ENCODE data around the gene MFSD12. TPM values are rescaled to one million over a fixed set of nuclear protein-coding genes. Genes with fewer than 3 reads are reported as not detected.

MFSD12 gene
- total RNA-seq, 1 experiment from 2014 or later = 131 TPM

GRCh38 chr19:3601021-3601420 lies 43.6 kb upstream of the MFSD12 start (continued):
- TF ChIP-seq ZNF274 (IDR thresholded peaks at IDR 0.05; ENCODE audit: low read depth, low read length) (no peak), JUND (IDR thresholded peaks at IDR 0.05) (no peak), EGR1 (IDR thresholded peaks at IDR 0.05; ENCODE audit: low read depth) (no peak), YY1 (IDR thresholded peaks at IDR 0.05; ENCODE audit: extremely low read depth, insufficient replicate concordance, low read depth, low read length) (no peak), CBX3 (IDR thresholded peaks at IDR 0.05; ENCODE audit: low read depth) (no peak), ZFX (IDR thresholded peaks at IDR 0.05) (no peak), FOSL1 (IDR thresholded peaks at IDR 0.05; ENCODE audit: low read depth) (no peak)

GRCh38 chr19:3599776-3600187 lies 42.4 kb upstream of the MFSD12 start:
- Histone ChIP-seq H3K9me3 (ENCODE audit: control insufficient read depth in 1 of 2, insufficient read depth in 1 of 2, low read depth in 1 of 2, low read length in 2 of 2) (no peaks in the 10 kb centered on the region), H3K36me3 (ENCODE audit: control insufficient read depth in 1 of 2, insufficient read depth in 2 of 2, low read length in 2 of 2) (no peaks in the 10 kb centered on the region), H3K27ac (ENCODE audit: low read depth, low read length) (no peak overlapping the region), H3K4me2 (ENCODE audit: low read length) (no peak overlapping the region), H4K20me1 (ENCODE audit: insufficient read depth) (no peaks in the 10 kb centered on the region), H3K9ac (ENCODE audit: low read length) (no peak overlapping the region), H3K79me2 (ENCODE audit: insufficient read depth, low read length) (no peaks in the 10 kb centered on the region), H2AFZ (ENCODE audit: low read depth, low read length, poor library complexity, severe bottlenecking) (no peak overlapping the region), H3K4me3 (replicated peaks in 1 of 2; ENCODE audit: low read depth in 1 of 2, low read length in 2 of 2) (no peak overlapping the region), H3K27me3 (ENCODE audit: insufficient read depth, low read length) (no peaks in the 10 kb centered on the region), H3K4me1 (ENCODE audit: control insufficient read depth in 1 of 2, insufficient read depth in 2 of 2, low read length in 2 of 2) (no peaks in the 10 kb centered on the region), H3K9me2 (ENCODE audit: insufficient read depth) (no peaks in the 10 kb centered on the region)
- BruUV-seq (replicated peaks) = no TSS peak
- intact Hi-C loops (cut with micrococcal nuclease) = no loop called here
- ATAC-seq = peak; percentile 77
- ChIA-PET RAD21 (ENCODE audit: low non-redundant PET in 1 of 2, low total read pairs in 2 of 2, uncharacterized antibody in 2 of 2, unreplicated experiment in 2 of 2) (no interaction called here), POLR2A (no interaction called here), CTCF (no interaction called here)
- DNase-seq (ENCODE audit: low read depth, low spot score) = no peak
- TF ChIP-seq YY1 (IDR thresholded peaks at IDR 0.05; ENCODE audit: extremely low read depth, insufficient replicate concordance, low read depth, low read length) (no peak), ZBTB33 (IDR thresholded peaks at IDR 0.05; ENCODE audit: extremely low read depth, insufficient replicate concordance, low read length) (no peak), CTCF (IDR thresholded peaks at IDR 0.05 in 2 of 3, conservative IDR thresholded peaks at IDR 0.05 in 1 of 3; ENCODE audit: borderline replicate concordance in 1 of 3, insufficient read depth in 1 of 3, low read depth in 2 of 3, low read length in 2 of 3) (peak in 2 of 3 experiments; percentile 35 to 43; a peak in 4 of 6 replicates), SRF (IDR thresholded peaks at IDR 0.05; ENCODE audit: low read depth) (no peak), ELF1 (IDR thresholded peaks at IDR 0.05; ENCODE audit: borderline replicate concordance, low read depth) (no peak)
